MCF 10A (cell line): ENCODE data around the gene NTM. TPM values are rescaled to one million over a fixed set of nuclear protein-coding genes. Genes with fewer than 3 reads are reported as not detected.

Source experiments
- BruUV-seq: library from RNA; stranded (reverse); fragments of 400-500 nt; replicated peaks from 2 replicates; lab custom pipeline; 2021; lab: Mats Ljungman, UMichigan
- CTCF ChIA-PET: fragments of 300-600 bp; sonication (Branson Sonifier 250); formaldehyde crosslinking; extraction: SDS; loops from one replicate; lab custom pipeline; 2021; ENCODE audit warnings: antibody characterized with exemption, inconsistent platforms; lab: Yijun Ruan, JAX
- POLR2A ChIA-PET: fragments of 300-600, 350-650 bp; sonication (Branson Sonifier 250); formaldehyde crosslinking; extraction: SDS; loops from one replicate; lab custom pipeline; 2020; ENCODE audit warnings: antibody characterized with exemption, inconsistent platforms; lab: Yijun Ruan, JAX
- DNase-seq: peaks from one replicate; pipeline ENCODE4 v3.0.0-alpha.2; 2018; ENCODE audit not compliant: unreplicated experiment
- H3K27ac Mint-ChIP-seq: one replicate; pipeline ENCODE4 v1.8.0; 2022; ENCODE audit warnings: mild to moderate bottlenecking, low read depth, mixed read lengths; ENCODE audit not compliant: unreplicated experiment
- H3K27me3 Mint-ChIP-seq: one replicate; pipeline ENCODE4 v1.8.0; 2022; ENCODE audit warnings: mixed read lengths; ENCODE audit not compliant: insufficient read depth, unreplicated experiment
- H3K36me3 Mint-ChIP-seq: one replicate; pipeline ENCODE4 v1.8.0; 2022; ENCODE audit warnings: mild to moderate bottlenecking, moderate library complexity, mixed read lengths; ENCODE audit not compliant: insufficient read depth, unreplicated experiment
- H3K4me1 Mint-ChIP-seq: one replicate; pipeline ENCODE4 v1.8.0; 2022; ENCODE audit warnings: mixed read lengths; ENCODE audit not compliant: insufficient read depth, unreplicated experiment
- H3K4me3 Mint-ChIP-seq: one replicate; pipeline ENCODE4 v1.8.0; 2022; ENCODE audit warnings: mild to moderate bottlenecking, moderate library complexity, mixed read lengths; ENCODE audit not compliant: unreplicated experiment
- H3K9me3 Mint-ChIP-seq: one replicate; pipeline ENCODE4 v1.8.0; 2022; ENCODE audit warnings: mixed read lengths; ENCODE audit not compliant: unreplicated experiment
- intact Hi-C: fragments of 100-400 bp; cut with micrococcal nuclease; formaldehyde crosslinking; loops from 2 replicates; pipeline ENCODE4 v1.14.1; 2022
- total RNA-seq: library from RNA; stranded (reverse); gene quantifications from 2 replicates; pipeline ENCODE4 v1.2.3, GENCODE V29; 2022
- TF ChIP-seq, protein P1 (sequence below): fragments of 200-600 bp; IDR thresholded peaks from one replicate; pipeline ENCODE4 v1.8.0; 2022; ENCODE audit warnings: antibody characterized with exemption, mild to moderate bottlenecking; ENCODE audit not compliant: unreplicated experiment

Gene NTM
- total RNA-seq, 1 experiment from 2014 or later: not detected

DNA sequence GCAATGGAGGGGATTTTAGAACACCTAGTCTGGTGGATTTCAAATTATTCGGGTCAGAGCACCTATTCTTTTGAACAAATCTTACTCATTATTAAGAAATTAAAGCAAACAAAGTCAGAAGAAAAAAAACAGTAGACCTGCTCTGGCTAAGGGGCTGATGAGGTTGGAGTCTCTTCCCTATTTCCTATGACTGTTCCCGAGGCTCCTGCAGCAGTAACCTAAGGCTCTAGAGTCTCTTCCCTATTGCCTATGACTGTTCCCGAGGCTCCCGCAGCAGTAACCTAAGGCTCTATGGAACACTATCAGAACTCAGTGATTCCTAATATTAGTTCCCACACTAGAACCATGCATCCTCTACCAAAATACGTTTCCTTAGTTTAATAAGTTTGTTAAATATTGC lies 607.9 kb downstream of the NTM start:
- Mint-ChIP-seq H3K27ac (no peak overlapping the region), H3K4me1 (no peaks in the 10 kb centered on the region), H3K4me3 (no peak overlapping the region), H3K36me3 (no peaks in the 10 kb centered on the region), H3K9me3 (peaks cover 32% of the 10 kb centered on the region), H3K27me3 (no peaks in the 10 kb centered on the region)
- ChIA-PET POLR2A (no interaction called here), CTCF (interaction anchor here (0.6 kb wide), 1 partner anchor 285 kb away, joined by 3 read pairs; no protein-coding TSS in a partner anchor)
- TF ChIP-seq, protein P1, sequence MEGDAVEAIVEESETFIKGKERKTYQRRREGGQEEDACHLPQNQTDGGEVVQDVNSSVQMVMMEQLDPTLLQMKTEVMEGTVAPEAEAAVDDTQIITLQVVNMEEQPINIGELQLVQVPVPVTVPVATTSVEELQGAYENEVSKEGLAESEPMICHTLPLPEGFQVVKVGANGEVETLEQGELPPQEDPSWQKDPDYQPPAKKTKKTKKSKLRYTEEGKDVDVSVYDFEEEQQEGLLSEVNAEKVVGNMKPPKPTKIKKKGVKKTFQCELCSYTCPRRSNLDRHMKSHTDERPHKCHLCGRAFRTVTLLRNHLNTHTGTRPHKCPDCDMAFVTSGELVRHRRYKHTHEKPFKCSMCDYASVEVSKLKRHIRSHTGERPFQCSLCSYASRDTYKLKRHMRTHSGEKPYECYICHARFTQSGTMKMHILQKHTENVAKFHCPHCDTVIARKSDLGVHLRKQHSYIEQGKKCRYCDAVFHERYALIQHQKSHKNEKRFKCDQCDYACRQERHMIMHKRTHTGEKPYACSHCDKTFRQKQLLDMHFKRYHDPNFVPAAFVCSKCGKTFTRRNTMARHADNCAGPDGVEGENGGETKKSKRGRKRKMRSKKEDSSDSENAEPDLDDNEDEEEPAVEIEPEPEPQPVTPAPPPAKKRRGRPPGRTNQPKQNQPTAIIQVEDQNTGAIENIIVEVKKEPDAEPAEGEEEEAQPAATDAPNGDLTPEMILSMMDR: no peak
- BruUV-seq: no TSS peak
- intact Hi-C loops: no loop called here
- no peak for DNase-seq

GRCh38 chr11:131979364-131979763 lies 608.9 kb downstream of the NTM start:
- no peaks in the 10 kb centered on the region for H3K4me1 Mint-ChIP-seq
- intact Hi-C loops: no loop called here
- no peak overlapping the region for H3K4me3 Mint-ChIP-seq
- no peaks in the 10 kb centered on the region for H3K27me3 Mint-ChIP-seq
- peaks cover 39% of the 10 kb centered on the region for H3K9me3 Mint-ChIP-seq
- TF ChIP-seq, protein P1: no peak
- ChIA-PET CTCF (interaction anchor here (0.6 kb wide), 1 partner anchor 54 kb away, joined by 3 read pairs; no protein-coding TSS in a partner anchor), POLR2A (no interaction called here)
- no peak overlapping the region for H3K27ac Mint-ChIP-seq
- no TSS peak for BruUV-seq
- no peaks in the 10 kb centered on the region for H3K36me3 Mint-ChIP-seq
- DNase-seq: no peak

- no TSS peak for BruUV-seq
- intact Hi-C loops: no loop called here
- Mint-ChIP-seq H3K27me3 (no peaks in the 10 kb centered on the region), H3K9me3 (peaks cover 43% of the 10 kb centered on the region), H3K4me1 (no peaks in the 10 kb centered on the region), H3K4me3 (no peak overlapping the region), H3K36me3 (no peaks in the 10 kb centered on the region), H3K27ac (no peak overlapping the region)
- TF ChIP-seq, protein P1: no peak
- ChIA-PET POLR2A (no interaction called here), CTCF (no interaction called here)
- no peak for DNase-seq
Measured at GRCh38 chr11:131980199-131980598, 609.8 kb downstream of the NTM start.

DNA sequence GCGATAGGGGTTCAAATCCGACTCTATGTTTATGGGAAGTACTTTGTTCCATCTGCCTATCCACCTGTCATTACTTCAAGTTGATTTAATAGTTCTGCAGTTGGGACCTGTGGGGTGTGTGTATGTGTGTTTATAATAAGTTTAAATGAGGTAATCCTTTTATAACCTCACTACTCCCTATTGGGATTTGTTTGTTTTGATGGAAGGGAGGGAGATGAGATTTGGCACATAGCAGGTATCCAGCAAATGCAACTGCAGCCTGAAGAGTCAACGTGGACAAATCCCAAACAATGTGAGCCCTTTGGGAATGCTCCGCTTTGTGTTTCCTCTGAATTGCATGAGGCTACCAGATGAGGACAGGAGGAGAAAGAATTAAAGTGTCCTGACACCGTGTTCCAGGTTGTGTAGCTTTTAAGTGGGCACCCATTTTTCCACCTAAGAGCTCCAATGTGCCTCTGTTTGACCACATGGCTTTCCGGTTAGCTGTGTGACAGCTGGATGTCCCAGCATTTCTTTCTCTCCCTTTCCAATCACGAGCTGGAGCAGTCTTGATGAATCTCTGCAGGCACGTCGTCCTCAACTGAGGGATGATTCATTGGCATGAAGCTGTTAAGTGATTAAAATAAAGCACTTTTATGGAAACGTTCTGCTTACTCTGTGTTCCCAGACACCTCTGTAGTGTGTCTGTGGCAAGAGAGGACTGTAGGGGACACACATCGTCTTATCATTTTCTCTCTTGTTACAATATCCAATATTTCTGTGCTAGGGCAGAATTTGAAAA lies 610.7 kb downstream of the NTM start:
- Mint-ChIP-seq H3K4me3 (no peak overlapping the region), H3K27ac (no peak overlapping the region), H3K4me1 (no peaks in the 10 kb centered on the region), H3K27me3 (no peaks in the 10 kb centered on the region), H3K36me3 (no peaks in the 10 kb centered on the region), H3K9me3 (peaks cover 48% of the 10 kb centered on the region)
- ChIA-PET CTCF (no interaction called here), POLR2A (no interaction called here)
- intact Hi-C loops: no loop called here
- TF ChIP-seq, protein P1: no peak
- DNase-seq: no peak
- BruUV-seq: no TSS peak
